PFSK-1 (cell line): Measurements from ENCODE around the gene MAPK8IP1.

Experiments used
- FOXP2 ChIP-seq: optimal IDR thresholded peaks from 2 replicates; pipeline ENCODE3; 2011; ENCODE audit warnings: borderline replicate concordance, control low read depth, inconsistent platforms; ENCODE audit not compliant: insufficient read depth; ENCODE audit errors: extremely low read length, extremely low read depth
- POLR2AphosphoS5 ChIP-seq: IDR thresholded peaks from 2 replicates; pipeline ENCODE4 v1.6.1; 2012; ENCODE audit warnings: low read depth, mild to moderate bottlenecking, control low read depth, low read length, moderate library complexity
- SIN3A ChIP-seq: IDR thresholded peaks from 2 replicates; pipeline ENCODE4 v1.6.1; 2012; ENCODE audit warnings: mild to moderate bottlenecking, low read length, moderate library complexity, borderline replicate concordance; ENCODE audit not compliant: insufficient read depth
- TAF1 ChIP-seq: IDR thresholded peaks from 2 replicates; pipeline ENCODE4 v1.6.1; 2012; ENCODE audit warnings: low read length, control low read depth, borderline replicate concordance; ENCODE audit not compliant: insufficient read depth
- TF ChIP-seq, protein P1 (sequence below), 2 experiments: IDR thresholded peaks; 2 replicates each; pipeline versions ENCODE4 v1.6.1 to v1.8.0; 2011 to 2012; ENCODE audit warnings: low read depth in 2 of 2, low read length in 2 of 2, control low read depth in 1 of 2, inconsistent platforms in 1 of 2, mild to moderate bottlenecking in 1 of 2, moderate library complexity in 1 of 2; ENCODE audit not compliant: insufficient read depth in 1 of 2

The MAPK8IP1 gene

DNA sequence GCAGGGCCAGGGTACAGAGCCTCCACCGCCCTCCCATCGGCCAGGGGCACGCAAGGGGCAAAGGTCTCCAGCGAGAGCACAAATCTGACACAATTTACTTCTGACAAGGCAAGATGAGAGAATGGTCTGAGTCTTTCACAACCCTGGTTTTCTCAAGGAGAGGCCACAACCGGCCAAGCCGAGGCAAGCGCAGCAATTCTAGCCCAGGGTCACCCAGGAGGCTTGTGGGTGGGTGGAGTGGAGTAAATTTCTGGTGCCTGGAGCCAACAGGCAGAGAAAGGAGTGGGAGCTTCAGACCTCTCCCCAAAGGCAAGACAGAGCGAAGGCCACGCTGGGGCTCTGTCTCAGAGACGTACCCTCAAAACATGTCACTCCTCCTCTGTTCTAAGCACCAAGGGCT, 46.3 kb downstream of the MAPK8IP1 start:
- TF ChIP-seq, protein P1, sequence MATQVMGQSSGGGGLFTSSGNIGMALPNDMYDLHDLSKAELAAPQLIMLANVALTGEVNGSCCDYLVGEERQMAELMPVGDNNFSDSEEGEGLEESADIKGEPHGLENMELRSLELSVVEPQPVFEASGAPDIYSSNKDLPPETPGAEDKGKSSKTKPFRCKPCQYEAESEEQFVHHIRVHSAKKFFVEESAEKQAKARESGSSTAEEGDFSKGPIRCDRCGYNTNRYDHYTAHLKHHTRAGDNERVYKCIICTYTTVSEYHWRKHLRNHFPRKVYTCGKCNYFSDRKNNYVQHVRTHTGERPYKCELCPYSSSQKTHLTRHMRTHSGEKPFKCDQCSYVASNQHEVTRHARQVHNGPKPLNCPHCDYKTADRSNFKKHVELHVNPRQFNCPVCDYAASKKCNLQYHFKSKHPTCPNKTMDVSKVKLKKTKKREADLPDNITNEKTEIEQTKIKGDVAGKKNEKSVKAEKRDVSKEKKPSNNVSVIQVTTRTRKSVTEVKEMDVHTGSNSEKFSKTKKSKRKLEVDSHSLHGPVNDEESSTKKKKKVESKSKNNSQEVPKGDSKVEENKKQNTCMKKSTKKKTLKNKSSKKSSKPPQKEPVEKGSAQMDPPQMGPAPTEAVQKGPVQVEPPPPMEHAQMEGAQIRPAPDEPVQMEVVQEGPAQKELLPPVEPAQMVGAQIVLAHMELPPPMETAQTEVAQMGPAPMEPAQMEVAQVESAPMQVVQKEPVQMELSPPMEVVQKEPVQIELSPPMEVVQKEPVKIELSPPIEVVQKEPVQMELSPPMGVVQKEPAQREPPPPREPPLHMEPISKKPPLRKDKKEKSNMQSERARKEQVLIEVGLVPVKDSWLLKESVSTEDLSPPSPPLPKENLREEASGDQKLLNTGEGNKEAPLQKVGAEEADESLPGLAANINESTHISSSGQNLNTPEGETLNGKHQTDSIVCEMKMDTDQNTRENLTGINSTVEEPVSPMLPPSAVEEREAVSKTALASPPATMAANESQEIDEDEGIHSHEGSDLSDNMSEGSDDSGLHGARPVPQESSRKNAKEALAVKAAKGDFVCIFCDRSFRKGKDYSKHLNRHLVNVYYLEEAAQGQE (IDR thresholded peaks at IDR 0.05; ENCODE audit: insufficient read depth in 1 of 2, low read depth in 2 of 2, low read length in 2 of 2) = no peak
- TF ChIP-seq FOXP2 (no peak), SIN3A (no peak), POLR2AphosphoS5 (no peak), TAF1 (no peak)

DNA sequence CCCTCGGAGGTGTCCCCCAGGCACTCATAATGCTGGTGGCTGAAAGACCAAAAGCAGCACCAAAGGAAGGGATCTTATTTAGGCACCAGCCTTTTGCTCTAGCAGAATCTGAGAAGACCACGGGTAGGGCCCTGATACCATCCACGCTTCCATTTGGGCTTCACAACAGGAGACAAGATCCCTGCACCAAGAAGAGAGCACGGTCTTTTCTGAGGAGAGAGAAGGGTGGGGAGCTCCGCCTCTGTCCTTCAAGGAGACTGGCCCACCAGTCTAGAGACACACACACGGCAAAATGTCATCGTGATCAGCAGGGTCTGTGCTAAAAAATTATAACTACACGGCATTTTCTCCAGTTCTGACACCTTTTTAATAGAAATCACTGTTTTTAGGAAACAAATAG, 46.8 kb downstream of the MAPK8IP1 start:
- TF ChIP-seq, protein P1 (IDR thresholded peaks at IDR 0.05; ENCODE audit: insufficient read depth in 1 of 2, low read depth in 2 of 2, low read length in 2 of 2) = no peak
- TF ChIP-seq TAF1 (no peak), FOXP2 (no peak), POLR2AphosphoS5 (no peak), SIN3A (no peak)

DNA sequence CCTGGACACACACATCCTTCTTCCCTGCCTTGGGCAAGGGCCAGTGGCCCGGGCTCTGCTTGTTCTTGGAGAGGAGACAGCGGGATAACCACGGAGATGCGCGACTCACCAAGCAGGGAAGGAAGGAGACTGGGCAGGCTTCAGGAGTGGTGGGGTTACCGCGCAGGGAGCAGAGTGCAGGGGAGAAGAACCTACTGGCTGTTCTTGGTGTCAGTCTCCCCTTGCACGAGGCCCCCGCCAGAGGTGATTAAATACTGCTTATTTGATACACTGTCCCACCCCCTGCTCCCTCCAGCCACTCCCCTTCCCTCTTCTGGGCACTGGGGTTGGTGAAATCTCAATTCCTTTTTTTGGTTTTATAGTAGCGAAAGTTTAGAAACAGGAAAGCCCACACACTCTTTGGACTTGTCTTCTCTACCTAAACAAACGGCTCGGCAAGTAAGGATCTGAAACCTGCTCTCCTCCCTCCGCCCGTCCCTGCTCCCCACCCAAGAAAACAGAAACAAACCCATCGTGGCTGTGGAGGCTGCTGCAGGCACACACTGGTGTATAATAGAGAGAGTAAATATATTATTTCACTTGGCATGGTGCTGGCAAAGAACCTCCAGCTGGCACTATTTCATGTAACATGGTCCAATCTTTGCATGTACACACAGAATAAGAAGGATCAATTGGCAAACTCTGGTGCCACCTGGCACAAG, 47.8 kb downstream of the MAPK8IP1 start:
- TF ChIP-seq TAF1 (no peak), FOXP2 (no peak), POLR2AphosphoS5 (no peak)
- TF ChIP-seq, protein P1 (IDR thresholded peaks at IDR 0.05; ENCODE audit: insufficient read depth in 1 of 2, low read depth in 2 of 2, low read length in 2 of 2) = no peak

DNA sequence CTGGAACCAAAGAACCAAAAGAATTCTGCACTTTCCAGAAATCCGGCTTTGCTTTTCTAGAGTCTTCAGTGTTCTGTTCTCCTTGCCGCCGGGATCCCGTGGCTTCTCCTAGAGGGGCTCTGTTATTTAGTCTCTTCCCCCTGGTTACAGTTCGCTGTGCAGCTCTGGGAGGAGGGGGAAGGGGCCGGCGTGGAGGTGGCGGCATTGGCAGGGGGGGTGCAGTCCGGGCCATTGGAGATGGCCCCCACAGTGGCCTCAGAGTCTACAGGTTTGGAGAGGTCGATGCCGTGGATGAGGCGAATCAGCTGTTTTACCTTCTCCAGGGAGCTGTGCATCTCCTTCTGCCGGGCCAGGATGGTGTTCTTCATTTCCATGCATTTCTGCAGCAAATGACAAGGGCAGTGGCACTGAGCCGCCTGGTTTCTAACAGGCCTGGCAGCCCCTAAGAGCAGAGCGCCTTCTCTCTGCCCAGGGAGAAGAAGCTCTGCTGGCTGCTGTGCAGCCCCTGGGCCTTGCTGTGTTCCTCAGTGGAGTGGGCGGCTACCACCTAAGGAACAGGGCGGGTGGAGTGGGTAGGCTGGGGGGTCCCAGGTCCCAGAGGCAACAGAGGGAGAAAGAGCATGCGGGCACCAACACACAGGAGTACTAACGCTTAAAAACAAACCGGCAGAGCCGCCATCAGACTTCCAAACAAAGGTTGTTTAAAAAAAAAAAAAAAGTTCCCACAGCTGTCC, 48.6 kb downstream of the MAPK8IP1 start:
- TF ChIP-seq POLR2AphosphoS5 (no peak), TAF1 (no peak), FOXP2 (no peak), SIN3A (no peak)
- TF ChIP-seq, protein P1 (IDR thresholded peaks at IDR 0.05; ENCODE audit: insufficient read depth in 1 of 2, low read depth in 2 of 2, low read length in 2 of 2) = no peak
